HepG2 (cell line): ENCODE results near the gene ZNF687. TPM values are rescaled to one million over a fixed set of nuclear protein-coding genes. Genes with fewer than 3 reads are reported as not detected.

Source experiments
- EZH2 ChIP-seq: conservative IDR thresholded peaks from 2 replicates; pipeline ENCODE4 v1.6.1; 2012; ENCODE audit warnings: mild to moderate bottlenecking, low read depth, low read length, moderate library complexity
- FOXA1 ChIP-seq, 2 experiments: fragments of 450-650 bp in 1 of 2; sonication (generic) in 1 of 2; formaldehyde crosslinking in 1 of 2; IDR thresholded peaks; 2 replicates each; pipeline versions ENCODE4 v1.4.0 to v1.6.1; 2016 to 2020; ENCODE audit warnings: missing genetic modification reagents in 1 of 2
- MBD4 ChIP-seq: IDR thresholded peaks from 2 replicates; pipeline ENCODE4 v1.6.1; 2012; ENCODE audit warnings: low read length, inconsistent platforms, borderline replicate concordance
- MIER3 ChIP-seq: IDR thresholded peaks from 2 replicates; pipeline ENCODE4 v1.6.1; 2016; ENCODE audit warnings: missing compliant biosample characterization, borderline replicate concordance
- REXO4 ChIP-seq: sonication (generic); formaldehyde crosslinking; IDR thresholded peaks from 2 replicates; pipeline ENCODE4 v1.8.0; 2022; ENCODE audit warnings: missing genetic modification reagents, mild to moderate bottlenecking, borderline replicate concordance
- ZFP82 ChIP-seq: sonication (generic); formaldehyde crosslinking; IDR thresholded peaks from 2 replicates; pipeline ENCODE4 v1.5.1; 2020; ENCODE audit warnings: mild to moderate bottlenecking, missing genetic modification reagents, borderline replicate concordance
- ZNF160 ChIP-seq: sonication (generic); formaldehyde crosslinking; IDR thresholded peaks from 2 replicates; pipeline ENCODE4 v1.8.0; 2022; ENCODE audit warnings: mild to moderate bottlenecking, inconsistent platforms, missing genetic modification reagents
- ZNF570 ChIP-seq: sonication (generic); formaldehyde crosslinking; IDR thresholded peaks from 2 replicates; pipeline ENCODE4 v1.4.0; 2020; ENCODE audit warnings: mild to moderate bottlenecking, missing genetic modification reagents, borderline replicate concordance
- ZNF577 ChIP-seq: sonication (generic); formaldehyde crosslinking; IDR thresholded peaks from 2 replicates; pipeline ENCODE4 v1.4.0; 2020; ENCODE audit warnings: mild to moderate bottlenecking, low read depth, missing genetic modification reagents, borderline replicate concordance
- ZNF607 ChIP-seq: sonication (generic); formaldehyde crosslinking; IDR thresholded peaks from 2 replicates; pipeline ENCODE4 v1.5.1; 2020; ENCODE audit warnings: missing genetic modification reagents, mild to moderate bottlenecking, borderline replicate concordance
- ZNF782 ChIP-seq: sonication (generic); formaldehyde crosslinking; IDR thresholded peaks from 2 replicates; pipeline ENCODE4 v1.4.0; 2020; ENCODE audit warnings: missing genetic modification reagents, mild to moderate bottlenecking, borderline replicate concordance
- polyA plus RNA-seq, 8 experiments: library from polyadenylated mRNA; depleted of rRNA in 3 of 8; stranded (reverse) in 7 of 8; unstranded in 1 of 8; fragments of >200 nt; fragmentation: Illumina TruSeq in 4 of 8; extraction: Trizol in 4 of 8; gene quantifications; 2 replicates each; pipeline versions ENCODE4 v1.2.1 to v1.2.3, GENCODE V29; 2011 to 2016; ENCODE audit warnings: low read depth in 4 of 8, missing spikeins in 1 of 8, mixed read lengths in 1 of 8; ENCODE audit not compliant: insufficient read depth in 1 of 8
- total RNA-seq, 5 experiments: library from RNA; depleted of rRNA; stranded (reverse); fragments of >200 nt; fragmentation: Illumina TruSeq; extraction: Trizol; gene quantifications; 2 replicates each; pipeline ENCODE4 v1.2.3, GENCODE V29; 2016; ENCODE audit warnings: low read depth in 1 of 5
- TF ChIP-seq, protein P1 (sequence below): sonication (generic); formaldehyde crosslinking; IDR thresholded peaks from 2 replicates; pipeline ENCODE4 v1.4.0; 2020; ENCODE audit warnings: missing genetic modification reagents, low read depth, mild to moderate bottlenecking, borderline replicate concordance
- TF ChIP-seq, protein P2 (sequence below): sonication (generic); formaldehyde crosslinking; IDR thresholded peaks from 2 replicates; pipeline ENCODE4 v1.4.0; 2020; ENCODE audit warnings: missing genetic modification reagents
- TF ChIP-seq, protein P3 (sequence below): sonication (generic); formaldehyde crosslinking; IDR thresholded peaks from 2 replicates; pipeline ENCODE4 v1.4.0; 2020; ENCODE audit warnings: missing genetic modification reagents
- TF ChIP-seq, protein P4 (sequence below): sonication (generic); formaldehyde crosslinking; IDR thresholded peaks from 2 replicates; pipeline ENCODE4 v1.4.0; 2020; ENCODE audit warnings: missing genetic modification reagents
- TF ChIP-seq, protein P5 (sequence below): IDR thresholded peaks from 2 replicates; pipeline ENCODE4 v1.6.1; 2016; ENCODE audit warnings: mild to moderate bottlenecking
- TF ChIP-seq, protein P6 (sequence below): IDR thresholded peaks from 2 replicates; pipeline ENCODE4 v1.6.1; 2012; ENCODE audit warnings: inconsistent platforms

The ZNF687 gene
- total and polyA plus RNA-seq, 2 of the 13 experiments (the other 11 are each of a cell fraction or from before 2014, with no cell fraction given): 14.1 to 16.5 TPM

DNA sequence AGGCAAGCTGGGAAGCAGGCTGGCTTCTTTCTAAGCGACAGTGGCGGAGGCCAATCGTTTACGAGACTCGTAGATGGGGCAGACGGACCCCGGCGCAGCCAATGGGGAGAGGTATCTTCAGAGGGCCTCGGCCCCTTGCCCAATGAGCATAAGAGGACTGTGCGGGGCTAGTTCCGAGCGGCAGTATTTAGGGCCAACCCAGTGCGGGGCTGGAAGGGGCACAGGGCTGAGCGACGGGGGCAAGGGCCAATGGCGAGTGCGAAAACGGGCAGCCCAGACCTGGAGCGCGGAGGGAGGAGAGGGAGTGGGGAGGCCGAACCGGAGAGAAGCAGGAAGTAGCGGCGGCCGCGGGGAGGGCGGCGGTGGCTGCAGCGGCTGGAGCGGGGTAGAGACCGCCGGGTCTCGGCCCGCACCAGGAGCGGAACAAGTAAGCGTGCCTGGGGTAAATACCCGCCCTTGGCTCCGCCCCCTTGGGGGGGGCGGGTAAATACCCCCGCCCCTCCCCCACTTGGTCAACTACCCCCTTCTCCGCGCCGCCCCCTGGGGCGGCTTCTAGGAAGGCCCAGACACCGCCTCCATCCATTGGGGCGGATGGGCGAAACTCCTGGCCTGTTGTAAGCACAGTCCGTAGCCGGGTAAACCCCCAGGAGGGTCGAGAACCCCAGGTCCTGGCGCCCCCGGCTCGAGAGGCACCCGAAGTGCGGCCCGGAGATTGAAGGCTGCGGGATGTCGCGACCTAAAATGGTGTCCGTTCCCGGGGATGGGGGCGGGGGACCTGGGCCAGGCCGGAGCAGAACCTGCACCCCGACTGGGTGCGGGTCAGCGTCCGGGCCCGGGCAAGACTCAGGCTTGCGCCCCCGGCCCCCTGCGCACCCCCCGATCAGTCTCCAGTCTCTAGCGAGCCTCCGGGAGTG is at the start of gene ZNF687 (continued):
- TF ChIP-seq ZNF570 (CRISPR knock-in tag): no peak
- no peak for TF ChIP-seq REXO4
- no peak for TF ChIP-seq EZH2
- TF ChIP-seq, protein P1, sequence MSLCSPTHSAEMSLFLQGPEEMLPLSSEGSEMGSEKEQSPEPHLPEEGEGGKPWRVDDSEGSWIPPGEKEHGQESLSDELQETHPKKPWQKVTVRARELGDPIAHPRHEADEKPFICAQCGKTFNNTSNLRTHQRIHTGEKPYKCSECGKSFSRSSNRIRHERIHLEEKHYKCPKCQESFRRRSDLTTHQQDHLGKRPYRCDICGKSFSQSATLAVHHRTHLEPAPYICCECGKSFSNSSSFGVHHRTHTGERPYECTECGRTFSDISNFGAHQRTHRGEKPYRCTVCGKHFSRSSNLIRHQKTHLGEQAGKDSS (CRISPR knock-in tag): no peak
- no peak for TF ChIP-seq MBD4
- TF ChIP-seq, protein P2, sequence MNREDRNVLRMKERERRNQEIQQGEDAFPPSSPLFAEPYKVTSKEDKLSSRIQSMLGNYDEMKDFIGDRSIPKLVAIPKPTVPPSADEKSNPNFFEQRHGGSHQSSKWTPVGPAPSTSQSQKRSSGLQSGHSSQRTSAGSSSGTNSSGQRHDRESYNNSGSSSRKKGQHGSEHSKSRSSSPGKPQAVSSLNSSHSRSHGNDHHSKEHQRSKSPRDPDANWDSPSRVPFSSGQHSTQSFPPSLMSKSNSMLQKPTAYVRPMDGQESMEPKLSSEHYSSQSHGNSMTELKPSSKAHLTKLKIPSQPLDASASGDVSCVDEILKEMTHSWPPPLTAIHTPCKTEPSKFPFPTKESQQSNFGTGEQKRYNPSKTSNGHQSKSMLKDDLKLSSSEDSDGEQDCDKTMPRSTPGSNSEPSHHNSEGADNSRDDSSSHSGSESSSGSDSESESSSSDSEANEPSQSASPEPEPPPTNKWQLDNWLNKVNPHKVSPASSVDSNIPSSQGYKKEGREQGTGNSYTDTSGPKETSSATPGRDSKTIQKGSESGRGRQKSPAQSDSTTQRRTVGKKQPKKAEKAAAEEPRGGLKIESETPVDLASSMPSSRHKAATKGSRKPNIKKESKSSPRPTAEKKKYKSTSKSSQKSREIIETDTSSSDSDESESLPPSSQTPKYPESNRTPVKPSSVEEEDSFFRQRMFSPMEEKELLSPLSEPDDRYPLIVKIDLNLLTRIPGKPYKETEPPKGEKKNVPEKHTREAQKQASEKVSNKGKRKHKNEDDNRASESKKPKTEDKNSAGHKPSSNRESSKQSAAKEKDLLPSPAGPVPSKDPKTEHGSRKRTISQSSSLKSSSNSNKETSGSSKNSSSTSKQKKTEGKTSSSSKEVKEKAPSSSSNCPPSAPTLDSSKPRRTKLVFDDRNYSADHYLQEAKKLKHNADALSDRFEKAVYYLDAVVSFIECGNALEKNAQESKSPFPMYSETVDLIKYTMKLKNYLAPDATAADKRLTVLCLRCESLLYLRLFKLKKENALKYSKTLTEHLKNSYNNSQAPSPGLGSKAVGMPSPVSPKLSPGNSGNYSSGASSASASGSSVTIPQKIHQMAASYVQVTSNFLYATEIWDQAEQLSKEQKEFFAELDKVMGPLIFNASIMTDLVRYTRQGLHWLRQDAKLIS (CRISPR knock-in tag): 0 out of 2 replicates have a peak, but pooled peaks have one; percentile 1
- TF ChIP-seq, protein P3, sequence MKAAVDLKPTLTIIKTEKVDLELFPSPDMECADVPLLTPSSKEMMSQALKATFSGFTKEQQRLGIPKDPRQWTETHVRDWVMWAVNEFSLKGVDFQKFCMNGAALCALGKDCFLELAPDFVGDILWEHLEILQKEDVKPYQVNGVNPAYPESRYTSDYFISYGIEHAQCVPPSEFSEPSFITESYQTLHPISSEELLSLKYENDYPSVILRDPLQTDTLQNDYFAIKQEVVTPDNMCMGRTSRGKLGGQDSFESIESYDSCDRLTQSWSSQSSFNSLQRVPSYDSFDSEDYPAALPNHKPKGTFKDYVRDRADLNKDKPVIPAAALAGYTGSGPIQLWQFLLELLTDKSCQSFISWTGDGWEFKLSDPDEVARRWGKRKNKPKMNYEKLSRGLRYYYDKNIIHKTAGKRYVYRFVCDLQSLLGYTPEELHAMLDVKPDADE (CRISPR knock-in tag): no peak
- no peak for TF ChIP-seq ZNF160 (CRISPR knock-in tag)
- TF ChIP-seq, protein P4, sequence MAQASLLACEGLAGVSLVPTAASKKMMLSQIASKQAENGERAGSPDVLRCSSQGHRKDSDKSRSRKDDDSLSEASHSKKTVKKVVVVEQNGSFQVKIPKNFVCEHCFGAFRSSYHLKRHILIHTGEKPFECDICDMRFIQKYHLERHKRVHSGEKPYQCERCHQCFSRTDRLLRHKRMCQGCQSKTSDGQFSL (CRISPR knock-in tag): peak; percentile 93
- peak; percentile 94; the same call in 1 of the 2 replicates for TF ChIP-seq ZFP82 (CRISPR knock-in tag)
- TF ChIP-seq ZNF782 (CRISPR knock-in tag): no peak
- TF ChIP-seq ZNF577: peak; percentile 75; the same call in 1 of the 2 replicates
- TF ChIP-seq MIER3 (CRISPR knock-in tag): peak; percentile 21; the same call in 1 of the 2 replicates
- TF ChIP-seq, protein P5, sequence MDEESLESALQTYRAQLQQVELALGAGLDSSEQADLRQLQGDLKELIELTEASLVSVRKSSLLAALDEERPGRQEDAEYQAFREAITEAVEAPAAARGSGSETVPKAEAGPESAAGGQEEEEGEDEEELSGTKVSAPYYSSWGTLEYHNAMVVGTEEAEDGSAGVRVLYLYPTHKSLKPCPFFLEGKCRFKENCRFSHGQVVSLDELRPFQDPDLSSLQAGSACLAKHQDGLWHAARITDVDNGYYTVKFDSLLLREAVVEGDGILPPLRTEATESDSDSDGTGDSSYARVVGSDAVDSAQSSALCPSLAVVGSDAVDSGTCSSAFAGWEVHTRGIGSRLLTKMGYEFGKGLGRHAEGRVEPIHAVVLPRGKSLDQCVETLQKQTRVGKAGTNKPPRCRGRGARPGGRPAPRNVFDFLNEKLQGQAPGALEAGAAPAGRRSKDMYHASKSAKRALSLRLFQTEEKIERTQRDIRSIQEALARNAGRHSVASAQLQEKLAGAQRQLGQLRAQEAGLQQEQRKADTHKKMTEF: peak; percentile 59; the same call in 1 of the 2 replicates
- no peak; the same call in 1 of the 2 replicates for TF ChIP-seq ZNF607 (CRISPR knock-in tag)
- TF ChIP-seq, protein P6, sequence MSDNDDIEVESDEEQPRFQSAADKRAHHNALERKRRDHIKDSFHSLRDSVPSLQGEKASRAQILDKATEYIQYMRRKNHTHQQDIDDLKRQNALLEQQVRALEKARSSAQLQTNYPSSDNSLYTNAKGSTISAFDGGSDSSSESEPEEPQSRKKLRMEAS: no peak; the same call in 1 of the 2 replicates
- no peak for TF ChIP-seq FOXA1 (IDR thresholded peaks at IDR 0.05)
- 0 out of 2 replicates have a peak, but pooled peaks have one; percentile 25 for TF ChIP-seq FOXA1 (CRISPR knock-in tag; IDR thresholded peaks at IDR 0.05)
